Panc1 (cell line): ENCODE results near the gene CNNM4. TPM values are rescaled to one million over a fixed set of nuclear protein-coding genes. Genes with fewer than 3 reads are reported as not detected.

Experiments used
- ATAC-seq: fragments of 200-7000 bp; cut with Tn5 transposase; 2 replicates; pipeline ENCODE4 v1.9.1; 2020; ENCODE audit warnings: mild to moderate bottlenecking, moderate library complexity
- BruUV-seq: library from RNA; stranded (reverse); fragments of 400-500 nt; replicated peaks from 2 replicates; lab custom pipeline; 2021; lab: Mats Ljungman, UMichigan
- CTCF ChIA-PET: fragments of 300-600 bp; sonication (Branson Sonifier 250); formaldehyde crosslinking; loops from one replicate; lab custom pipeline; 2022; ENCODE audit warnings: antibody characterized with exemption; lab: Charles Lee
- POLR2A ChIA-PET: fragments of 300-600 bp; sonication (Branson Sonifier 250); formaldehyde crosslinking; loops from one replicate; lab custom pipeline; 2022; ENCODE audit warnings: antibody characterized with exemption; lab: Charles Lee
- DNase-seq: peaks from one replicate; pipeline ENCODE4 v3.0.0-alpha.2; 2010; ENCODE audit warnings: low read depth, low spot score
- H3K27ac ChIP-seq: 2 replicates; pipeline ENCODE4 v1.5.1; 2011; ENCODE audit warnings: mild to moderate bottlenecking, low read length, inconsistent platforms
- H3K27me3 ChIP-seq: fragments of 200-500 bp; sonication (Bioruptor generic); 2 replicates; pipeline ENCODE4 v1.6.0; 2014; ENCODE audit warnings: low read length, inconsistent platforms; ENCODE audit not compliant: control insufficient read depth, insufficient read depth
- H3K36me3 ChIP-seq: fragments of 200-500 bp; sonication (Bioruptor generic); 2 replicates; pipeline ENCODE4 v1.5.1; 2014; ENCODE audit warnings: inconsistent platforms, mild to moderate bottlenecking, low read length, moderate library complexity; ENCODE audit not compliant: control insufficient read depth, insufficient read depth
- H3K4me1 ChIP-seq: 2 replicates; pipeline ENCODE4 v1.5.1; 2011; ENCODE audit warnings: inconsistent platforms, mild to moderate bottlenecking, low read length, moderate library complexity; ENCODE audit not compliant: control insufficient read depth, insufficient read depth
- H3K4me3 ChIP-seq, 2 experiments: 2 replicates each; pipeline ENCODE4 v1.5.1; 2011 to 2012; ENCODE audit warnings: low read depth in 2 of 2, low read length in 2 of 2, mild to moderate bottlenecking in 2 of 2, inconsistent platforms in 1 of 2, moderate library complexity in 1 of 2
- H3K9me3 ChIP-seq: fragments of 200-500 bp; sonication (Bioruptor generic); 2 replicates; pipeline ENCODE4 v1.5.1; 2014; ENCODE audit warnings: low read depth, mild to moderate bottlenecking, inconsistent platforms, low read length, moderate library complexity; ENCODE audit not compliant: control insufficient read depth, insufficient read depth
- POLR2AphosphoS5 ChIP-seq: IDR thresholded peaks from 2 replicates; pipeline ENCODE4 v1.6.1; 2012; ENCODE audit warnings: mild to moderate bottlenecking, low read depth, low read length, moderate library complexity
- SIN3A ChIP-seq: IDR thresholded peaks from 2 replicates; pipeline ENCODE4 v1.6.1; 2012; ENCODE audit warnings: low read depth, mild to moderate bottlenecking, low read length, moderate library complexity, borderline replicate concordance; ENCODE audit not compliant: insufficient read depth
- TCF7L2 ChIP-seq: IDR thresholded peaks from 2 replicates; pipeline ENCODE4 v1.6.1; 2011; ENCODE audit warnings: mild to moderate bottlenecking, low read depth, low read length, inconsistent platforms
- in situ Hi-C: cut with HindIII; loops from 2 replicates; pipeline ENCODE4 v1.10.0; 2016; ENCODE audit warnings: low sequenced_read_pairs, low pct_unique_long_range_greater_than_20kb
- intact Hi-C: fragments of 100-400 bp; cut with micrococcal nuclease; formaldehyde crosslinking; loops from one replicate; pipeline ENCODE4 v1.10.0; 2022; ENCODE audit not compliant: unreplicated experiment
- total RNA-seq: library from RNA; stranded (reverse); gene quantifications from one replicate; pipeline ENCODE4 v1.2.1, GENCODE V29; 2021; ENCODE audit not compliant: unreplicated experiment
- TF ChIP-seq, protein P1 (sequence below), 2 experiments: IDR thresholded peaks; 2 replicates each; pipeline ENCODE4 v1.6.1; 2011 to 2012; ENCODE audit warnings: low read depth in 2 of 2, control low read depth in 1 of 2, low read length in 1 of 2, mild to moderate bottlenecking in 1 of 2, moderate library complexity in 1 of 2; ENCODE audit not compliant: insufficient read depth in 1 of 2
- TF ChIP-seq, protein P2 (sequence below): fragments of 450-650 bp; IDR thresholded peaks from 2 replicates; pipeline ENCODE4 v1.5.1; 2017; ENCODE audit warnings: mild to moderate bottlenecking

Gene CNNM4
- total RNA-seq, 1 experiment from 2014 or later: 15.7 TPM

DNA sequence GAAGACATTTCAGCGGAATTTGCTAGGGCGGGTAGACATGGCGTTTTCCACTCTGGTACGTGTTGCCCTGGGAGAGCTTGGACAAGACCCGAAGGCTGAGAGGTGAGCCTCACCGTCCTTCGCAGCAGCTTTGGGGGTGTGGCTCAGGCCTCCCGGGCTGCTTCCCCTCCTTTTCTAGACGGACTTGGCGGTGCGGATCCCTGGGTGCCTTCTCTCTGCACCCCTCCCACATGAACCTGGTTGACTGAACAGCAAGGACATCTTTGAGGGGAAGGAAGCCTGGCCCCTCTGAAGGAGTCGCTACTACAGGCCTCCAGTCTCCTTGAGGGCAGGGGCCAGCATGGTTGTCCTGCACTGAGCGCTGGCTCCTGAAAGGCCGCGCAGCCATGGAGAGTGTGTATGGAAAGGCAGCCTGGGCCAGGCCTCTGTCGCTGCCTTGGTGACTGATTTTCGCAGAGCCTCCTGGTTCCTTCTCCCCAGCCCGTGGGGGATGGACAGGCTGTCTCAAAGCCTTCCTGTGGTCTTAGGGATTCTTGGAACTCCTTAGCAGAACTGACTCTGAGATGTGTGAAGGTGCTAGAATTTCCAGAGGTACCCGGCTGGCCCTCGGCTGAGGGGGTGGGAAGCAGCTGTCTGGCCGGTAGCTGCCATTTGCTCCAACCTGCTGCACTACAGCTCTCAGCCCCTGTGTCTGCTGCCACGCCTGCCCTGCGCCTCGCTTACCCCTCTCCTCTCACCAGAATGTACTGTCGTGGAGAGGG is 9.9 kb downstream of the CNNM4 start:
- H3K4me1 ChIP-seq: peaks cover 37% of the 10 kb centered on the region
- no peaks in the 10 kb centered on the region for H3K36me3 ChIP-seq
- no peak overlapping the region for H3K4me3 ChIP-seq
- no peaks in the 10 kb centered on the region for H3K9me3 ChIP-seq
- POLR2A ChIA-PET: no interaction called here
- H3K27ac ChIP-seq: 0 out of 2 replicates have a peak overlapping the region, but pooled peaks have one; percentile 15
- DNase-seq: no peak
- CTCF ChIA-PET: no interaction called here
- no peaks in the 10 kb centered on the region for H3K27me3 ChIP-seq
- BruUV-seq: no TSS peak
- no peak for ATAC-seq
- no peak for TF ChIP-seq POLR2AphosphoS5
- TF ChIP-seq TCF7L2: no peak
- TF ChIP-seq, protein P1, sequence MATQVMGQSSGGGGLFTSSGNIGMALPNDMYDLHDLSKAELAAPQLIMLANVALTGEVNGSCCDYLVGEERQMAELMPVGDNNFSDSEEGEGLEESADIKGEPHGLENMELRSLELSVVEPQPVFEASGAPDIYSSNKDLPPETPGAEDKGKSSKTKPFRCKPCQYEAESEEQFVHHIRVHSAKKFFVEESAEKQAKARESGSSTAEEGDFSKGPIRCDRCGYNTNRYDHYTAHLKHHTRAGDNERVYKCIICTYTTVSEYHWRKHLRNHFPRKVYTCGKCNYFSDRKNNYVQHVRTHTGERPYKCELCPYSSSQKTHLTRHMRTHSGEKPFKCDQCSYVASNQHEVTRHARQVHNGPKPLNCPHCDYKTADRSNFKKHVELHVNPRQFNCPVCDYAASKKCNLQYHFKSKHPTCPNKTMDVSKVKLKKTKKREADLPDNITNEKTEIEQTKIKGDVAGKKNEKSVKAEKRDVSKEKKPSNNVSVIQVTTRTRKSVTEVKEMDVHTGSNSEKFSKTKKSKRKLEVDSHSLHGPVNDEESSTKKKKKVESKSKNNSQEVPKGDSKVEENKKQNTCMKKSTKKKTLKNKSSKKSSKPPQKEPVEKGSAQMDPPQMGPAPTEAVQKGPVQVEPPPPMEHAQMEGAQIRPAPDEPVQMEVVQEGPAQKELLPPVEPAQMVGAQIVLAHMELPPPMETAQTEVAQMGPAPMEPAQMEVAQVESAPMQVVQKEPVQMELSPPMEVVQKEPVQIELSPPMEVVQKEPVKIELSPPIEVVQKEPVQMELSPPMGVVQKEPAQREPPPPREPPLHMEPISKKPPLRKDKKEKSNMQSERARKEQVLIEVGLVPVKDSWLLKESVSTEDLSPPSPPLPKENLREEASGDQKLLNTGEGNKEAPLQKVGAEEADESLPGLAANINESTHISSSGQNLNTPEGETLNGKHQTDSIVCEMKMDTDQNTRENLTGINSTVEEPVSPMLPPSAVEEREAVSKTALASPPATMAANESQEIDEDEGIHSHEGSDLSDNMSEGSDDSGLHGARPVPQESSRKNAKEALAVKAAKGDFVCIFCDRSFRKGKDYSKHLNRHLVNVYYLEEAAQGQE (IDR thresholded peaks at IDR 0.05; ENCODE audit: insufficient read depth in 1 of 2, low read depth in 2 of 2, low read length in 1 of 2): no peak
- TF ChIP-seq, protein P2, sequence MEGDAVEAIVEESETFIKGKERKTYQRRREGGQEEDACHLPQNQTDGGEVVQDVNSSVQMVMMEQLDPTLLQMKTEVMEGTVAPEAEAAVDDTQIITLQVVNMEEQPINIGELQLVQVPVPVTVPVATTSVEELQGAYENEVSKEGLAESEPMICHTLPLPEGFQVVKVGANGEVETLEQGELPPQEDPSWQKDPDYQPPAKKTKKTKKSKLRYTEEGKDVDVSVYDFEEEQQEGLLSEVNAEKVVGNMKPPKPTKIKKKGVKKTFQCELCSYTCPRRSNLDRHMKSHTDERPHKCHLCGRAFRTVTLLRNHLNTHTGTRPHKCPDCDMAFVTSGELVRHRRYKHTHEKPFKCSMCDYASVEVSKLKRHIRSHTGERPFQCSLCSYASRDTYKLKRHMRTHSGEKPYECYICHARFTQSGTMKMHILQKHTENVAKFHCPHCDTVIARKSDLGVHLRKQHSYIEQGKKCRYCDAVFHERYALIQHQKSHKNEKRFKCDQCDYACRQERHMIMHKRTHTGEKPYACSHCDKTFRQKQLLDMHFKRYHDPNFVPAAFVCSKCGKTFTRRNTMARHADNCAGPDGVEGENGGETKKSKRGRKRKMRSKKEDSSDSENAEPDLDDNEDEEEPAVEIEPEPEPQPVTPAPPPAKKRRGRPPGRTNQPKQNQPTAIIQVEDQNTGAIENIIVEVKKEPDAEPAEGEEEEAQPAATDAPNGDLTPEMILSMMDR: no peak
- no peak for TF ChIP-seq SIN3A
- in situ Hi-C loops (no loop called here), intact Hi-C loops (no loop called here)

DNA sequence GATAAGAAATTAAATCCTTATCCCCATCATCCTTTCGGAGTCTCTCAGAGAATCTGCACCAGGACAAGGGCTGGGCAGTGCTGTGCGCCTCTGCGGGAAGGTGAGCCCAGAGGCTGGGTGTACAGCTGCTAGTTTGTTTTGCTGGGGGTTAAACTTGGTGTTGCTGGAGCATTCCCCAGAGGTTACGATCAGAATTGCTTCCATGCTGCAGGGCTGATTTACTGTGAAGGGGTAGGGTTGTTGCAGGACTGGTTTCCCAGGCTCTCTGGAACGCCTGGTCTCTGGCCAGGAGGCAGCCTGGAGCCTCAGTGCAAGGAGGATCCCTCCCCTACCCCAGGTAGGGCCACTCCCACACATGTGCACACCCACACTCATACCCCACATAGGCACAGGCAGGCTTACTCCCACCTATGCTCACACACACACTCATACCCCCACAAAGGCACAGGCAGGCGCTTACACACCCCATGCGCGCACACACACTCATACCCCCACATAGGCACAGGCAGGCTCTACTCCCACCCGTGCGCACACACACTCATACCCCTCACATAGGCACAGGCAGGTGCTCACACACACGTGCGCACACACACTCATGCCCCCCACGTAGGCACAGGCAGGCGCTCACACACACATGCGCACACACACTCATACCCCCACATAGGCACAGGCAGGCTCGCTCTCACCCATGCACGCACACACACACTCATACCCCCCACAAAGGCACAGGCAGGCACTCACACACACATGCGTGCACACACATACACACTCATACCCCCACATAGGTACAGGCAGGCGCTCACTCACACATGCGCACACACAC is 11.3 kb downstream of the CNNM4 start:
- POLR2A ChIA-PET: no interaction called here
- Histone ChIP-seq H3K4me1 (peaks cover 32% of the 10 kb centered on the region), H3K9me3 (no peaks in the 10 kb centered on the region), H3K4me3 (no peak overlapping the region), H3K27ac (no peak overlapping the region), H3K36me3 (no peaks in the 10 kb centered on the region), H3K27me3 (no peaks in the 10 kb centered on the region)
- TF ChIP-seq, protein P2: no peak
- TF ChIP-seq POLR2AphosphoS5 (no peak), SIN3A (no peak), TCF7L2 (no peak)
- TF ChIP-seq, protein P1 (IDR thresholded peaks at IDR 0.05; ENCODE audit: insufficient read depth in 1 of 2, low read depth in 2 of 2, low read length in 1 of 2): no peak
- CTCF ChIA-PET: interaction anchor here (0.7 kb wide), 1 partner anchor 14 kb away, joined by 3 read pairs; no protein-coding TSS in a partner anchor
- ATAC-seq (peak; percentile 63), DNase-seq (no peak)
- in situ Hi-C loops: no loop called here
- intact Hi-C loops: no loop called here
- BruUV-seq: no TSS peak
